ENCODE measurements around the gene PPFIA2. TPM values are rescaled to one million over a fixed set of nuclear protein-coding genes. Genes with fewer than 3 reads are reported as not detected.

Gene PPFIA2
- total and polyA plus RNA-seq, 8 donors, result 0.15 to 9.9 (median 2.2) TPM

GRCh38 chr12:81386101-81386500 lies 373.0 kb downstream of the PPFIA2 start:
- intact Hi-C loops (cut with DNase I; ENCODE audit: low total_unique reads), result no loop called here
- Histone ChIP-seq H3K9me3 (no peaks in the 10 kb centered on the region), H3K27me3 (no peaks in the 10 kb centered on the region), H3K36me3 (no peaks in the 10 kb centered on the region), H3K4me3 (no peak overlapping the region), H3K27ac (no peak overlapping the region), H3K4me1 (no peaks in the 10 kb centered on the region)
- no peak for DNase-seq
- WGBS, 5 donors, result 81 to 100% (median 96%) methylated on average over 1 of the region's 1 CpG
- TF ChIP-seq CTCF (IDR thresholded peaks at IDR 0.05), result no peak
- TF ChIP-seq POLR2A (IDR thresholded peaks at IDR 0.05), result no peak
- TF ChIP-seq POLR2AphosphoS5 (IDR thresholded peaks at IDR 0.05), result no peak
- no peak for TF ChIP-seq EP300 (IDR thresholded peaks at IDR 0.05)

- H3K9me3 ChIP-seq, result no peaks in the 10 kb centered on the region
- 21 to 65% (median 55%) methylated on average over 1 of the region's 1 CpG for WGBS, 5 donors
- no peaks in the 10 kb centered on the region for H3K27me3 ChIP-seq
- H3K4me3 ChIP-seq, result no peak overlapping the region
- DNase-seq, result peak in 1 of 2 donors; percentile 6
- intact Hi-C loops (cut with DNase I; ENCODE audit: low total_unique reads), result no loop called here
- H3K36me3 ChIP-seq, result no peaks in the 10 kb centered on the region
- H3K27ac ChIP-seq, result no peak overlapping the region
- no peak for TF ChIP-seq POLR2AphosphoS5 (IDR thresholded peaks at IDR 0.05)
- TF ChIP-seq POLR2A (IDR thresholded peaks at IDR 0.05), result no peak
- no peak for TF ChIP-seq CTCF (IDR thresholded peaks at IDR 0.05)
- TF ChIP-seq EP300 (IDR thresholded peaks at IDR 0.05), result no peak
- H3K4me1 ChIP-seq, result no peaks in the 10 kb centered on the region
Measured at GRCh38 chr12:81381951-81382350, 377.2 kb downstream of the PPFIA2 start.

GRCh38 chr12:81378601-81379285 lies 380.4 kb downstream of the PPFIA2 start:
- Histone ChIP-seq H3K36me3 (no peaks in the 10 kb centered on the region), H3K27ac (no peak overlapping the region), H3K4me3 (no peak overlapping the region), H3K27me3 (no peaks in the 10 kb centered on the region), H3K4me1 (no peaks in the 10 kb centered on the region), H3K9me3 (no peaks in the 10 kb centered on the region)
- 45 to 61% (median 52%) methylated on average over 4 of the region's 4 CpGs for WGBS, 5 donors
- no peak for TF ChIP-seq POLR2AphosphoS5 (IDR thresholded peaks at IDR 0.05)
- no peak for TF ChIP-seq POLR2A (IDR thresholded peaks at IDR 0.05)
- no peak for TF ChIP-seq EP300 (IDR thresholded peaks at IDR 0.05)
- no peak for TF ChIP-seq CTCF (IDR thresholded peaks at IDR 0.05)
- no peak for DNase-seq
- intact Hi-C loops (cut with DNase I; ENCODE audit: low total_unique reads), result no loop called here

- Histone ChIP-seq H3K4me3 (no peak overlapping the region), H3K27me3 (no peaks in the 10 kb centered on the region), H3K36me3 (no peaks in the 10 kb centered on the region), H3K4me1 (no peaks in the 10 kb centered on the region), H3K9me3 (no peaks in the 10 kb centered on the region), H3K27ac (no peak overlapping the region)
- 42 to 63% (median 56%) methylated on average over 4 of the region's 4 CpGs for WGBS, 5 donors
- intact Hi-C loops (cut with DNase I; ENCODE audit: low total_unique reads), result no loop called here
- no peak for TF ChIP-seq POLR2A (IDR thresholded peaks at IDR 0.05)
- no peak for TF ChIP-seq EP300 (IDR thresholded peaks at IDR 0.05)
- TF ChIP-seq CTCF (IDR thresholded peaks at IDR 0.05), result no peak
- no peak for TF ChIP-seq POLR2AphosphoS5 (IDR thresholded peaks at IDR 0.05)
- DNase-seq, result no peak
Measured at GRCh38 chr12:81377771-81378170, 381.4 kb downstream of the PPFIA2 start.

Data from stomach (tissue), 9 donors.